ENCODE data around the gene PCDHGA10.
"Not testable (repeated sequence)": the region's sequence is repeated elsewhere in the genome, so short reads cannot be mapped to it uniquely, and the experiment has no call there.

PCDHGA10 gene

GRCh38 chr5:141402553-141403243, 10.1 kb upstream of the PCDHGA10 start, which contains the start of gene PCDHGA9:
Gene PCDHGA9 (plus strand): TSS chr5:141402778. CDS start chr5:141402953, 175 bp downstream.
- no peak for TF ChIP-seq CTCF (IDR thresholded peaks at IDR 0.05)
- DNase-seq, result no peak
- Mint-ChIP-seq H3K4me1 (no peaks in the 10 kb centered on the region), H3K27ac (no peak within 1 kb of the TSS), H3K4me3 (no peak within 1 kb of the TSS), H3K27me3 (ENCODE audit: low read depth, poor library complexity) (peaks cover 5% of the 10 kb centered on the region), H3K36me3 (ENCODE audit: low read depth) (peaks cover 70% of the 10 kb centered on the region), H3K9me3 (peaks cover 89% of the 10 kb centered on the region)

GRCh38 chr5:141403387-141403786, 9.4 kb upstream of the PCDHGA10 start:
- H3K4me3 Mint-ChIP-seq, result no peak overlapping the region

GRCh38 chr5:141407790-141408505, 4.8 kb upstream of the PCDHGA10 start, which contains the start of gene PCDHGB6:
Gene PCDHGB6 (plus strand): TSS chr5:141408021. CDS start chr5:141408203, 182 bp downstream.
- TF ChIP-seq CTCF (IDR thresholded peaks at IDR 0.05), result peak; percentile 86
- peaks cover 88% of the 10 kb centered on the region for H3K36me3 Mint-ChIP-seq (ENCODE audit: low read depth)
- peak; percentile 87 for DNase-seq
- peak within 1 kb of the TSS; percentile 95 for H3K27ac Mint-ChIP-seq
- H3K9me3 Mint-ChIP-seq, result peaks cover 98% of the 10 kb centered on the region
- not testable (repeated sequence) for H3K27me3 Mint-ChIP-seq (ENCODE audit: low read depth, poor library complexity)
- peaks cover 18% of the 10 kb centered on the region for H3K4me1 Mint-ChIP-seq
- peak within 1 kb of the TSS; percentile 97 for H3K4me3 Mint-ChIP-seq

More at GRCh38 chr5:141403387-141403786, 9.4 kb upstream of the PCDHGA10 start:
- H3K27ac Mint-ChIP-seq, result no peak overlapping the region
- peaks cover 77% of the 10 kb centered on the region for H3K36me3 Mint-ChIP-seq (ENCODE audit: low read depth)
- peaks cover 5% of the 10 kb centered on the region for H3K27me3 Mint-ChIP-seq (ENCODE audit: low read depth, poor library complexity)
- peaks cover 92% of the 10 kb centered on the region for H3K9me3 Mint-ChIP-seq
- TF ChIP-seq CTCF (IDR thresholded peaks at IDR 0.05), result no peak
- H3K4me1 Mint-ChIP-seq, result peaks cover 4% of the 10 kb centered on the region
- no peak for DNase-seq

GRCh38 chr5:141409598-141410306, 3.0 kb upstream of the PCDHGA10 start:
- peaks cover 95% of the 10 kb centered on the region for H3K36me3 Mint-ChIP-seq (ENCODE audit: low read depth)
- peaks cover 23% of the 10 kb centered on the region for H3K27me3 Mint-ChIP-seq (ENCODE audit: low read depth, poor library complexity)
- peaks cover 100% of the 10 kb centered on the region for H3K9me3 Mint-ChIP-seq
- peak overlapping the region; percentile 79 for H3K4me3 Mint-ChIP-seq
- H3K4me1 Mint-ChIP-seq, result peaks cover 23% of the 10 kb centered on the region
- no peak overlapping the region for H3K27ac Mint-ChIP-seq
- no peak for TF ChIP-seq CTCF (IDR thresholded peaks at IDR 0.05)
- DNase-seq, result no peak

- no peak for TF ChIP-seq CTCF (IDR thresholded peaks at IDR 0.05)
- Mint-ChIP-seq H3K36me3 (ENCODE audit: low read depth) (peaks cover 95% of the 10 kb centered on the region), H3K27me3 (ENCODE audit: low read depth, poor library complexity) (peaks cover 23% of the 10 kb centered on the region), H3K4me1 (peaks cover 23% of the 10 kb centered on the region), H3K27ac (no peak overlapping the region), H3K4me3 (peak overlapping the region; percentile 49), H3K9me3 (peaks cover 100% of the 10 kb centered on the region)
- DNase-seq, result no peak
These were observed 1.2 kb upstream of the PCDHGA10 start for GRCh38 chr5:141411575-141411974.

All from nephron progenitor cell (in vitro differentiated cells).